ENCODE data around the gene P4HA1. TPM values are rescaled to one million over a fixed set of nuclear protein-coding genes. Genes with fewer than 3 reads are reported as not detected.

P4HA1 gene
- total RNA-seq, 1 experiment from 2014 or later = 124 TPM

DNA sequence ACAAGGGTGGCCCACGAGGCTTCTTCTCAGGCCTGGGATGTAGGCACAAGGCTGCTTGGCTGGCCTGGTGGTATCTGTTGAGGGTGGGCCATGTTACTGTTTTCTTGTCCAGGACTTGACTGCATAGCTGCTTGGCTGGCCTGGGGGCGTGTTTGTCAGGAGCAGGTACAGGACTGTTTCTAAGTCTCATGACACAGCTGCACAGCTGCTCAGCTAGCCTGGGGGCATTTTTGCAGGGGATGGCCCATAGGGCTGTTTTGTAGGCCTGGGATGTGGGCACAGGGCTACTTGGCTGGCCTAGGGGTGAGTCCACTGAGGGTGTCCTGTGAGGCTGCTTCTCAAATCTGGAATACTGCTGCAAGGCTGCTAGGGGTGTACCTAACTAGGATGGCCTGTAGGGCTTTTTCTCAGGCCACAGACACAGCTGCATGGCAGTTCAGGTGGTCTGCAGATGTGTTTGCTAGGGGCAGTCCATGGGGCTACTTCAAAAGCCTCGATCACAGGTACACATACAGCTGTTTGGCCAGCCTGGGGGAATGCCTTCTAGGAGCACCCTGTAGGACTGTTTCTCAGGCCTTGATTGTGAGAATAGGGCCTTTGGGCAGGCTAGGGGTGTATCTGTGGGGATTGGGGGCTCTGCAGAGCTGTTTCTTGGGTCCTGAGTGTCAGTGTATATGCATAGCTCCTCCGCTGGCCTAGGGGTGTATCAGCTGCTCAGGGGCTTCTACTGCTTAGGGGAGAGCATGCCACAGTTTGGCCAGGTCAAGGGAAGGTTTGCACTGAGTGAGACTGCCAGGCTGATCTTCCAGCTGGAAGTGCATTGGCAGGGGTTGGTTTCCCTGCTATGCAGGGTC, 115.4 kb downstream of the P4HA1 start:
- DNase-seq (ENCODE audit: low read depth) = no peak

DNA sequence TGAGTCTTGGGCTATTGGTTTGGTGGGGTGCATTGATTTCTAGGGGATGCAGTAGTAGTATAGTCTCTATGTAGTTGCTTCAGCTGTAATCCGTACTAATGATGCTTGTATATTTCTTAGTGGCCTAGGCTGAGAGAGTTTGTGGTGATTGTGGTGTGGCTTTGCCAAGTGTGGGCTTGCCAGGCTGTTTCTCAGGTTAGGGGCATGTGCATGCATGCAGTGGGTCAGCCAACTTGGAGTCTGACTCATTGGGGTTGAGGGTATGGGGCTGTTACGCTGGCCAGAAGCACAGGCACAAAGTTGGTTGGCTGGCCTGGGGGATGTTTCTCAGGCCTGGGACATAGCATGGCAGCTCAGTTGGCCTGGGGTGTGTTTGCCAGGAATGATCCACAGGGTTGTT, 116.3 kb downstream of the P4HA1 start:
- DNase-seq (ENCODE audit: low read depth) = no peak

GRCh38 chr10:72979709-72980108, 117.0 kb downstream of the P4HA1 start:
- DNase-seq (ENCODE audit: low read depth) = no peak

- DNase-seq (ENCODE audit: low read depth) = no peak
Observed at GRCh38 chr10:72976886-72977285, 119.8 kb downstream of the P4HA1 start.

Other genes starting within 250 kb of the P4HA1 start
- gene OIT3, start 203.1 kb downstream of the P4HA1 start, total RNA-seq (2014; rRNA removed) = 0.06 TPM in 1 of 2 replicates, not detected in the other
- not detected in 2 replicates for gene PLA2G12B, start 142.1 kb downstream of the P4HA1 start, total RNA-seq (2014; rRNA removed)
- 2.9 TPM in 2 replicates for gene NUDT13, start 13.6 kb upstream of the P4HA1 start, total RNA-seq (2014; rRNA removed)
- gene ECD, start 71.1 kb upstream of the P4HA1 start, total RNA-seq (2014; rRNA removed) = 33.0 and 36.6 TPM in 2 replicates
- gene FAM149B1, start 71.3 kb upstream of the P4HA1 start, total RNA-seq (2014; rRNA removed) = 16.2 and 19.0 TPM in 2 replicates
- gene DNAJC9, start 150.4 kb upstream of the P4HA1 start, total RNA-seq (2014; rRNA removed) = 64.8 and 66.5 TPM in 2 replicates
- 83.9 and 92.9 TPM in 2 replicates for gene MRPS16, start 155.8 kb upstream of the P4HA1 start, total RNA-seq (2014; rRNA removed)

All from LHCN-M2 (cell line).